GM12878 (cell line): Measurements from ENCODE around the gene APOL4. TPM values are rescaled to one million over a fixed set of nuclear protein-coding genes. Genes with fewer than 3 reads are reported as not detected.
"Not testable (repeated sequence)": the region's sequence is repeated elsewhere in the genome, so short reads cannot be mapped to it uniquely, and the experiment has no call there.

Experiments used
- ATAC-seq: fragments of 200-7000 bp; cut with Tn5 transposase; 3 replicates; pipeline ENCODE4 v1.9.1; 2020; ENCODE audit warnings: mild to moderate bottlenecking, moderate library complexity
- BruUV-seq: library from RNA; stranded (reverse); fragments of 400-500 nt; replicated peaks from 2 replicates; lab custom pipeline; 2021; lab: Mats Ljungman, UMichigan
- CTCF ChIA-PET: fragments of 300-600 bp; sonication (Branson Sonifier 250); formaldehyde crosslinking; extraction: SDS; loops from one replicate; lab custom pipeline; 2021; ENCODE audit warnings: inconsistent platforms; lab: Yijun Ruan, JAX
- POLR2A ChIA-PET: fragments of 350-600 bp; formaldehyde crosslinking; extraction: SDS; loops from one replicate; lab custom pipeline; 2021; ENCODE audit warnings: inconsistent platforms; lab: Charles Lee
- RAD21 ChIA-PET: fragments of 300-600 bp; sonication (Branson Sonifier 250); formaldehyde crosslinking; loops from one replicate; lab custom pipeline; 2023; ENCODE audit warnings: antibody characterized with exemption; ENCODE audit not compliant: unreplicated experiment; lab: Charles Lee
- SMC1A ChIA-PET: fragments of 300-600 bp; sonication (Branson Sonifier 250); formaldehyde crosslinking; loops from one replicate; lab custom pipeline; 2023; ENCODE audit not compliant: unreplicated experiment, uncharacterized antibody; lab: Charles Lee
- DNase-seq: peaks from one replicate; pipeline ENCODE4 v3.0.0-alpha.2; 2011; ENCODE audit warnings: low read depth, low spot score
- FAIRE-seq: peaks from 3 replicates; lab custom pipeline; 2011; peaks lifted over from hg19 to GRCh38; lab: Jason Lieb, UNC
- H2AFZ ChIP-seq: 2 replicates; pipeline ENCODE4 v1.6.0; 2011; ENCODE audit warnings: low read depth, low read length, control low read depth; ENCODE audit not compliant: control insufficient read depth
- H3K27ac ChIP-seq: 2 replicates; pipeline ENCODE4 v1.5.1; 2011; ENCODE audit warnings: control low read depth; ENCODE audit not compliant: control insufficient read depth, insufficient read depth
- H3K27me3 ChIP-seq, 2 experiments: replicated peaks in 1 of 2; 2 replicates each; pipeline versions ENCODE4 v1.6.0 to v1.6.1; 2011; ENCODE audit warnings: low read length in 1 of 2; ENCODE audit not compliant: control insufficient read depth in 2 of 2, insufficient read depth in 2 of 2
- H3K36me3 ChIP-seq, 2 experiments: 2 replicates each; pipeline ENCODE4 v1.5.1; 2011; ENCODE audit warnings: low read length in 1 of 2; ENCODE audit not compliant: control insufficient read depth in 2 of 2, insufficient read depth in 2 of 2
- H3K4me1 ChIP-seq: 2 replicates; pipeline ENCODE4 v1.6.1; 2011; ENCODE audit warnings: mild to moderate bottlenecking, low read length, moderate library complexity, mixed read lengths; ENCODE audit not compliant: control insufficient read depth, insufficient read depth
- H3K4me2 ChIP-seq: 2 replicates; pipeline ENCODE4 v1.6.0; 2011; ENCODE audit warnings: control low read depth; ENCODE audit not compliant: control insufficient read depth, insufficient read depth
- H3K4me3 ChIP-seq: fragments of 200-600 bp; sonication (generic); 2 replicates; pipeline ENCODE4 v1.5.1; 2016
- H3K79me2 ChIP-seq: 2 replicates; pipeline ENCODE4 v1.6.0; 2011; ENCODE audit warnings: low read length; ENCODE audit not compliant: control insufficient read depth, insufficient read depth
- H3K9ac ChIP-seq: 2 replicates; pipeline ENCODE4 v1.8.0; 2011; ENCODE audit warnings: low read length, control low read depth, mixed read lengths; ENCODE audit not compliant: control insufficient read depth, insufficient read depth
- H3K9me3 ChIP-seq: replicated peaks from 3 replicates; pipeline ENCODE4 v1.5.1; 2011; ENCODE audit warnings: mild to moderate bottlenecking, low read length; ENCODE audit not compliant: control insufficient read depth, insufficient read depth
- H4K20me1 ChIP-seq: 2 replicates; pipeline ENCODE4 v1.6.0; 2011; ENCODE audit not compliant: control insufficient read depth, insufficient read depth
- CHD4 ChIP-seq: fragments of 200-600 bp; sonication (generic); IDR thresholded peaks from 2 replicates; pipeline ENCODE4 v1.6.1; 2016; ENCODE audit warnings: mild to moderate bottlenecking
- MYC ChIP-seq: IDR thresholded peaks from 2 replicates; pipeline ENCODE4 v1.6.1; 2011; ENCODE audit warnings: mild to moderate bottlenecking, low read length, moderate library complexity, inconsistent platforms; ENCODE audit not compliant: insufficient read depth, insufficient replicate concordance, insufficient read length, severe bottlenecking
- REST ChIP-seq: IDR thresholded peaks from 2 replicates; pipeline ENCODE4 v1.6.1; 2012; ENCODE audit warnings: mild to moderate bottlenecking, low read depth, low read length
- STAT3 ChIP-seq: IDR thresholded peaks from 2 replicates; pipeline ENCODE4 v1.6.1; 2011; ENCODE audit warnings: low read depth, low read length, improper control_type of control experiment
- WGBS: methylation state at CpG from one replicate; pipeline ENCODE4 v1.1.6; 2016; ENCODE audit warnings: low lambda C conversion rate; ENCODE audit not compliant: insufficient replicate concordance, insufficient coverage; ENCODE audit errors: missing lambda C conversion rate; 5-methylcytosine and 5-hydroxymethylcytosine counted together
- in situ Hi-C: fragments of 300-500 bp; cut with MboI; formaldehyde crosslinking; loops from 9 replicates; pipeline ENCODE4 v1.14.3; 2018; ENCODE audit warnings: mixed read lengths
- intact Hi-C: fragments of 100-400 bp; cut with micrococcal nuclease; formaldehyde crosslinking; loops from one replicate; pipeline ENCODE4 v1.14.2; 2022; ENCODE audit not compliant: unreplicated experiment
- polyA plus RNA-seq, 11 experiments: library from polyadenylated mRNA; depleted of rRNA in 4 of 11; unstranded in 6 of 11; stranded (reverse) in 5 of 11; fragments of >200 nt; fragmentation: Nextera tagmentation in 4 of 11; fragmentation: Illumina TruSeq in 1 of 11; extraction: Ambion mirVana in 4 of 11; extraction: Trizol in 1 of 11; gene quantifications; 1 replicate in 1 of 11; 2 replicates in 10 of 11; pipeline versions ENCODE4 v1.2.1 to v1.2.3, GENCODE V29; 2011 to 2016; ENCODE audit warnings: inconsistent platforms in 2 of 11, missing spikeins in 2 of 11, low read depth in 1 of 11
- total RNA-seq, 4 experiments: library from RNA; depleted of rRNA in 3 of 4; stranded (reverse); fragments of >200 nt in 3 of 4; fragmentation: Illumina TruSeq in 1 of 4; extraction: Trizol in 1 of 4; gene quantifications; 2 replicates each; pipeline versions ENCODE4 v1.2.1 to v1.2.3, GENCODE V29; 2013 to 2021
- TF ChIP-seq, protein P1 (sequence below): fragments of 450-650 bp; IDR thresholded peaks from 2 replicates; pipeline ENCODE4 v1.6.1; 2016; ENCODE audit warnings: mild to moderate bottlenecking, moderate library complexity, borderline replicate concordance

Gene APOL4
- total and polyA plus RNA-seq, 10 of the 15 experiments (the other 5 are each of a cell fraction or from before 2014, with no cell fraction given): 0.03 to 0.24 (median 0.19) TPM; not detected in 7

DNA sequence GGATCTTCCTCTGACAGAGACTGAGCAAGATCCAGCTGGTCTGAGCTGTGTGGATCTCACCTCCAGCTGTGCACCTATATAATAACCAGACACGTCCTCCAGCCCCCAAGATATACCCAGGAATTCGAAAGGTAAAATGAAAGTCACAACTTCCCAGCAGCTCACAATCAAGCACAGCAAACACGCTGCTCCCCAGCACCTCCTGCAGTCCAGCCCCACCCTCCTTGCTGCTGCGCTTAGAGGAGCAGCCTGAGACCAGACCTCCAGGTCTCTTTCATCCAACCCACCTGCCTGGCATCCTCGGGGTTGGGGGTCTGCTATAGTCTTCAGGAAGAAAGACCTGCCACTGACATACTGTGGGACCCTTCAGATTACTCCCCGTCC lies 3.0 kb upstream of the APOL4 start (continued):
- TF ChIP-seq, protein P1, sequence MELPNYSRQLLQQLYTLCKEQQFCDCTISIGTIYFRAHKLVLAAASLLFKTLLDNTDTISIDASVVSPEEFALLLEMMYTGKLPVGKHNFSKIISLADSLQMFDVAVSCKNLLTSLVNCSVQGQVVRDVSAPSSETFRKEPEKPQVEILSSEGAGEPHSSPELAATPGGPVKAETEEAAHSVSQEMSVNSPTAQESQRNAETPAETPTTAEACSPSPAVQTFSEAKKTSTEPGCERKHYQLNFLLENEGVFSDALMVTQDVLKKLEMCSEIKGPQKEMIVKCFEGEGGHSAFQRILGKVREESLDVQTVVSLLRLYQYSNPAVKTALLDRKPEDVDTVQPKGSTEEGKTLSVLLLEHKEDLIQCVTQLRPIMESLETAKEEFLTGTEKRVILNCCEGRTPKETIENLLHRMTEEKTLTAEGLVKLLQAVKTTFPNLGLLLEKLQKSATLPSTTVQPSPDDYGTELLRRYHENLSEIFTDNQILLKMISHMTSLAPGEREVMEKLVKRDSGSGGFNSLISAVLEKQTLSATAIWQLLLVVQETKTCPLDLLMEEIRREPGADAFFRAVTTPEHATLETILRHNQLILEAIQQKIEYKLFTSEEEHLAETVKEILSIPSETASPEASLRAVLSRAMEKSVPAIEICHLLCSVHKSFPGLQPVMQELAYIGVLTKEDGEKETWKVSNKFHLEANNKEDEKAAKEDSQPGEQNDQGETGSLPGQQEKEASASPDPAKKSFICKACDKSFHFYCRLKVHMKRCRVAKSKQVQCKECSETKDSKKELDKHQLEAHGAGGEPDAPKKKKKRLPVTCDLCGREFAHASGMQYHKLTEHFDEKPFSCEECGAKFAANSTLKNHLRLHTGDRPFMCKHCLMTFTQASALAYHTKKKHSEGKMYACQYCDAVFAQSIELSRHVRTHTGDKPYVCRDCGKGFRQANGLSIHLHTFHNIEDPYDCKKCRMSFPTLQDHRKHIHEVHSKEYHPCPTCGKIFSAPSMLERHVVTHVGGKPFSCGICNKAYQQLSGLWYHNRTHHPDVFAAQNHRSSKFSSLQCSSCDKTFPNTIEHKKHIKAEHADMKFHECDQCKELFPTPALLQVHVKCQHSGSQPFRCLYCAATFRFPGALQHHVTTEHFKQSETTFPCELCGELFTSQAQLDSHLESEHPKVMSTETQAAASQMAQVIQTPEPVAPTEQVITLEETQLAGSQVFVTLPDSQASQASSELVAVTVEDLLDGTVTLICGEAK: no peak
- TF ChIP-seq CHD4 (no peak), MYC (no peak), STAT3 (no peak)

- intact Hi-C loops (no loop called here), in situ Hi-C loops (no loop called here)
- H3K36me3 ChIP-seq: no peaks in the 10 kb centered on the region
- H2AFZ ChIP-seq: no peak overlapping the region
- no TSS peak for BruUV-seq
- CTCF ChIA-PET: interaction anchor here (1.1 to 1.9 kb wide), 3 partner anchors 9 to 17 kb away, joined by 5 to 7 read pairs (median 6); no protein-coding TSS in a partner anchor
- H3K4me2 ChIP-seq: no peak overlapping the region
- ATAC-seq (no peak), DNase-seq (no peak), FAIRE-seq (no peak)
- POLR2A ChIA-PET: no interaction called here
- H3K4me3 ChIP-seq: no peak overlapping the region
- H3K9me3 ChIP-seq: no peaks in the 10 kb centered on the region
- WGBS: 56% methylated on average over 8 of the region's 8 CpGs
- H3K4me1 ChIP-seq: no peaks in the 10 kb centered on the region
- no peak overlapping the region for H3K27ac ChIP-seq
- no peaks in the 10 kb centered on the region for H3K27me3 ChIP-seq
- H3K79me2 ChIP-seq: no peaks in the 10 kb centered on the region
- TF ChIP-seq REST: no peak
- H4K20me1 ChIP-seq: no peaks in the 10 kb centered on the region
- RAD21 ChIA-PET: interaction anchor here (1.0 kb wide), 1 partner anchor 8 kb away, joined by 3 read pairs; no protein-coding TSS in a partner anchor
- H3K9ac ChIP-seq: no peak overlapping the region
- SMC1A ChIA-PET: interaction anchor here (0.6 to 1.6 kb wide), 4 partner anchors 10 to 36 kb away, joined by 3 to 5 read pairs (median 4); partner anchors contain the start of gene APOL2
These were observed 2.5 kb upstream of the APOL4 start for GRCh38 chr22:36204001-36204631.

- FAIRE-seq, in situ Hi-C loops: not testable (repeated sequence)
These were observed 1.8 kb upstream of the APOL4 start for GRCh38 chr22:36203441-36203840.

More at GRCh38 chr22:36203441-36203840, 1.8 kb upstream of the APOL4 start:
- H3K36me3 ChIP-seq, intact Hi-C loops, H2AFZ ChIP-seq, H3K4me2 ChIP-seq, H3K9ac ChIP-seq, ATAC-seq, BruUV-seq, H3K4me3 ChIP-seq, H3K4me1 ChIP-seq, DNase-seq, H3K27ac ChIP-seq, H3K27me3 ChIP-seq, POLR2A ChIA-PET, H3K79me2 ChIP-seq, RAD21 ChIA-PET, H3K9me3 ChIP-seq, H4K20me1 ChIP-seq: not testable (repeated sequence)
- SMC1A ChIA-PET: interaction anchor here (1.6 kb wide), 1 partner anchor 35 kb away, joined by 4 read pairs; no protein-coding TSS in a partner anchor
- WGBS: 49% methylated on average over 7 of the region's 7 CpGs
- CTCF ChIA-PET: interaction anchor here (1.1 kb wide), 2 partner anchors 36 to 75 kb away, joined by 4 read pairs; partner anchors contain the start of gene APOL2
